Measurements from ENCODE around the gene ORC1. TPM values are rescaled to one million over a fixed set of nuclear protein-coding genes. Genes with fewer than 3 reads are reported as not detected.

The ORC1 gene
- total RNA-seq, 4 donors from 2014 or later, result 0.26 to 4.6 (median 0.76) TPM; not detected in 1

GRCh38 chr1:52332411-52332810 is 71.8 kb downstream of the ORC1 start:
- Histone ChIP-seq H3K4me1 (no peaks in the 10 kb centered on the region), H3K27ac (no peak overlapping the region), H3K9me3 (no peaks in the 10 kb centered on the region), H3K4me3 (no peak overlapping the region), H3K27me3 (no peaks in the 10 kb centered on the region), H3K36me3 (no peaks in the 10 kb centered on the region)
- TF ChIP-seq, protein P1, sequence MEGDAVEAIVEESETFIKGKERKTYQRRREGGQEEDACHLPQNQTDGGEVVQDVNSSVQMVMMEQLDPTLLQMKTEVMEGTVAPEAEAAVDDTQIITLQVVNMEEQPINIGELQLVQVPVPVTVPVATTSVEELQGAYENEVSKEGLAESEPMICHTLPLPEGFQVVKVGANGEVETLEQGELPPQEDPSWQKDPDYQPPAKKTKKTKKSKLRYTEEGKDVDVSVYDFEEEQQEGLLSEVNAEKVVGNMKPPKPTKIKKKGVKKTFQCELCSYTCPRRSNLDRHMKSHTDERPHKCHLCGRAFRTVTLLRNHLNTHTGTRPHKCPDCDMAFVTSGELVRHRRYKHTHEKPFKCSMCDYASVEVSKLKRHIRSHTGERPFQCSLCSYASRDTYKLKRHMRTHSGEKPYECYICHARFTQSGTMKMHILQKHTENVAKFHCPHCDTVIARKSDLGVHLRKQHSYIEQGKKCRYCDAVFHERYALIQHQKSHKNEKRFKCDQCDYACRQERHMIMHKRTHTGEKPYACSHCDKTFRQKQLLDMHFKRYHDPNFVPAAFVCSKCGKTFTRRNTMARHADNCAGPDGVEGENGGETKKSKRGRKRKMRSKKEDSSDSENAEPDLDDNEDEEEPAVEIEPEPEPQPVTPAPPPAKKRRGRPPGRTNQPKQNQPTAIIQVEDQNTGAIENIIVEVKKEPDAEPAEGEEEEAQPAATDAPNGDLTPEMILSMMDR (IDR thresholded peaks at IDR 0.05), result no peak
- DNase-seq, result no peak
- intact Hi-C loops (cut with DNase I; ENCODE audit: low total_unique reads), result no loop called here

DNA sequence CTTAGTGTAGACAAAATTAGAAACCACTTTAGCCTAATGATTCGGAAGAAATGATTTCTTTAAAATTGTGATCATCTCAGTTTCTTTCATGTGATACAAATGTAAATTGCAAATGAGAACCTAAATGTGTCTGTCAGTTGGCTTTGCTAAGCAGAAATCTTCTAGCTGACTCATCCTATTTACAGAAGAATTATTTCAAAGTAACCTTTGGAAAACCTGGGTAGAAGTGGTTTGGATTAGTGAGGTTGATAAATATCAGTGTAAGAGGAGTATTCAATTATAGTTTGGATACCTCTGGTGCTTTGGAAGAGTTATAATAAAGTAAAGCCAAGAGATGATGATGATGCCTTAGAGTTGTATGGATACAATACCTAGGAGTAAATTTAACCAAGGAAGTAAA is 75.6 kb downstream of the ORC1 start:
- Histone ChIP-seq H3K27me3 (no peaks in the 10 kb centered on the region), H3K36me3 (no peaks in the 10 kb centered on the region), H3K4me1 (no peaks in the 10 kb centered on the region), H3K27ac (no peak overlapping the region), H3K9me3 (no peaks in the 10 kb centered on the region), H3K4me3 (no peak overlapping the region)
- DNase-seq, result no peak
- no peak for TF ChIP-seq POLR2A (IDR thresholded peaks at IDR 0.05)
- intact Hi-C loops (cut with DNase I; ENCODE audit: low total_unique reads), result no loop called here

- Histone ChIP-seq H3K27me3 (no peaks in the 10 kb centered on the region), H3K4me3 (no peak overlapping the region), H3K4me1 (no peaks in the 10 kb centered on the region), H3K36me3 (no peaks in the 10 kb centered on the region), H3K27ac (no peak overlapping the region), H3K9me3 (no peaks in the 10 kb centered on the region)
- no peak for DNase-seq
- intact Hi-C loops (cut with DNase I; ENCODE audit: low total_unique reads), result no loop called here
- TF ChIP-seq, protein P1 (IDR thresholded peaks at IDR 0.05), result no peak
- TF ChIP-seq POLR2A (IDR thresholded peaks at IDR 0.05), result no peak
Measured at GRCh38 chr1:52325786-52326185, 78.4 kb downstream of the ORC1 start.

DNA sequence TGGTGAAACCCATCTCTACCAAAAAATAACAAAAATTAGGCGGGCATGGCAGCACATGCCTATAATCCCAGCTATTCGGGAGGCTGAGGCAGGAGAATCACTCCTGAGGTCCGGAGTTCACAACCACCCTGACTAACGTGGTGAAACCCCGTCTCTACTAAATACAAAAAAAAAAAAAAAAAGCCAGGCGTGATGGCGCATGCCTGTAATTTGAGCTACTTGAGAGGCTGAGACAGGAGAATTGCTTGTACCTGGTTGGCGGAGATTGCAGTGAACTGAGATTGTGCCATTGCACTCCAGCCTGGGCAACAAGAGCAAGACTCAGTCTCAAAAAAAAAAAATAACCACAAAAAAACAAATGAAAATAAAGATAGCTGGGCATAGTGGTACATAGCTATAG is 80.5 kb downstream of the ORC1 start:
- Histone ChIP-seq H3K9me3 (no peaks in the 10 kb centered on the region), H3K27ac (no peak overlapping the region), H3K4me3 (no peak overlapping the region), H3K27me3 (no peaks in the 10 kb centered on the region), H3K36me3 (no peaks in the 10 kb centered on the region), H3K4me1 (no peaks in the 10 kb centered on the region)
- DNase-seq, result no peak
- intact Hi-C loops (cut with DNase I; ENCODE audit: low total_unique reads), result no loop called here
- TF ChIP-seq POLR2A (IDR thresholded peaks at IDR 0.05), result no peak
- TF ChIP-seq, protein P1 (IDR thresholded peaks at IDR 0.05), result no peak

Other genes with a start within 250 kb of the ORC1 start
- gene CC2D1B, start 38.2 kb downstream of the ORC1 start, total RNA-seq, result 10 to 100 TPM in 3 of 4 donors, 1 to 10 TPM in 1; 9.5 to 39.4 (median 19.5) TPM
- gene PRPF38A, start 179 bp upstream of the ORC1 start, total RNA-seq, result 10 to 100 TPM in 3 of 4 donors, 1 to 10 TPM in 1; 4.6 to 58.2 (median 30.7) TPM
- 100 to 1,000 TPM; 105 to 138 (median 127) TPM for gene TUT4, start 148.7 kb upstream of the ORC1 start, total RNA-seq
- 100 to 1,000 TPM in 1 of 4 donors, 10 to 100 TPM in 1, 1 to 10 TPM in 2; 1.8 to 125 (median 9.6) TPM for gene GPX7, start 197.9 kb upstream of the ORC1 start, total RNA-seq
- gene SHISAL2A, start 228.7 kb upstream of the ORC1 start, total RNA-seq, result under 1 TPM in 2 of 4 donors, not detected in 2; 0.28 to 0.49 TPM